GM12878 (cell line): ENCODE data around the gene DHX30. TPM values are rescaled to one million over a fixed set of nuclear protein-coding genes. Genes with fewer than 3 reads are reported as not detected.
A peak's percentile ranks its signal among the peaks of the same experiment; 100 is the strongest.

ENCODE experiments used
- ATAC-seq: fragments of 200-7000 bp; cut with Tn5 transposase; 3 replicates; pipeline ENCODE4 v1.9.1; 2020; ENCODE audit warnings: mild to moderate bottlenecking, moderate library complexity
- BruUV-seq: library from RNA; stranded (reverse); fragments of 400-500 nt; replicated peaks from 2 replicates; lab custom pipeline; 2021; lab: Mats Ljungman, UMichigan
- CTCF ChIA-PET: fragments of 300-600 bp; sonication (Branson Sonifier 250); formaldehyde crosslinking; extraction: SDS; loops from one replicate; lab custom pipeline; 2021; ENCODE audit warnings: inconsistent platforms; lab: Yijun Ruan, JAX
- POLR2A ChIA-PET: fragments of 350-600 bp; formaldehyde crosslinking; extraction: SDS; loops from one replicate; lab custom pipeline; 2021; ENCODE audit warnings: inconsistent platforms; lab: Charles Lee
- RAD21 ChIA-PET: fragments of 300-600 bp; sonication (Branson Sonifier 250); formaldehyde crosslinking; loops from one replicate; lab custom pipeline; 2023; ENCODE audit warnings: antibody characterized with exemption; ENCODE audit not compliant: unreplicated experiment; lab: Charles Lee
- SMC1A ChIA-PET: fragments of 300-600 bp; sonication (Branson Sonifier 250); formaldehyde crosslinking; loops from one replicate; lab custom pipeline; 2023; ENCODE audit not compliant: unreplicated experiment, uncharacterized antibody; lab: Charles Lee
- DNase-seq: peaks from one replicate; pipeline ENCODE4 v3.0.0-alpha.2; 2011; ENCODE audit warnings: low read depth, low spot score
- FAIRE-seq: peaks from 3 replicates; lab custom pipeline; 2011; peaks lifted over from hg19 to GRCh38; lab: Jason Lieb, UNC
- H2AFZ ChIP-seq: 2 replicates; pipeline ENCODE4 v1.6.0; 2011; ENCODE audit warnings: low read depth, low read length, control low read depth; ENCODE audit not compliant: control insufficient read depth
- H3K27ac ChIP-seq: 2 replicates; pipeline ENCODE4 v1.5.1; 2011; ENCODE audit warnings: control low read depth; ENCODE audit not compliant: control insufficient read depth, insufficient read depth
- H3K27me3 ChIP-seq, 2 experiments: replicated peaks in 1 of 2; 2 replicates each; pipeline versions ENCODE4 v1.6.0 to v1.6.1; 2011; ENCODE audit warnings: low read length in 1 of 2; ENCODE audit not compliant: control insufficient read depth in 2 of 2, insufficient read depth in 2 of 2
- H3K36me3 ChIP-seq, 2 experiments: 2 replicates each; pipeline ENCODE4 v1.5.1; 2011; ENCODE audit warnings: low read length in 1 of 2; ENCODE audit not compliant: control insufficient read depth in 2 of 2, insufficient read depth in 2 of 2
- H3K4me1 ChIP-seq: 2 replicates; pipeline ENCODE4 v1.6.1; 2011; ENCODE audit warnings: mild to moderate bottlenecking, low read length, moderate library complexity, mixed read lengths; ENCODE audit not compliant: control insufficient read depth, insufficient read depth
- H3K4me2 ChIP-seq: 2 replicates; pipeline ENCODE4 v1.6.0; 2011; ENCODE audit warnings: control low read depth; ENCODE audit not compliant: control insufficient read depth, insufficient read depth
- H3K4me3 ChIP-seq: fragments of 200-600 bp; sonication (generic); 2 replicates; pipeline ENCODE4 v1.5.1; 2016
- H3K79me2 ChIP-seq: 2 replicates; pipeline ENCODE4 v1.6.0; 2011; ENCODE audit warnings: low read length; ENCODE audit not compliant: control insufficient read depth, insufficient read depth
- H3K9ac ChIP-seq: 2 replicates; pipeline ENCODE4 v1.8.0; 2011; ENCODE audit warnings: low read length, control low read depth, mixed read lengths; ENCODE audit not compliant: control insufficient read depth, insufficient read depth
- H3K9me3 ChIP-seq: replicated peaks from 3 replicates; pipeline ENCODE4 v1.5.1; 2011; ENCODE audit warnings: mild to moderate bottlenecking, low read length; ENCODE audit not compliant: control insufficient read depth, insufficient read depth
- H4K20me1 ChIP-seq: 2 replicates; pipeline ENCODE4 v1.6.0; 2011; ENCODE audit not compliant: control insufficient read depth, insufficient read depth
- CBFB ChIP-seq: IDR thresholded peaks from 2 replicates; pipeline ENCODE4 v1.6.1; 2016; ENCODE audit warnings: antibody characterized with exemption, low read depth
- CBX5 ChIP-seq: sonication (generic); IDR thresholded peaks from 2 replicates; pipeline ENCODE4 v1.6.1; 2016; ENCODE audit warnings: low read depth, moderate library complexity, mild to moderate bottlenecking, inconsistent platforms
- CREB1 ChIP-seq: IDR thresholded peaks from 2 replicates; pipeline ENCODE4 v1.6.1; 2012; ENCODE audit warnings: low read depth, mild to moderate bottlenecking, inconsistent platforms
- CREM ChIP-seq: IDR thresholded peaks from 2 replicates; pipeline ENCODE4 v1.6.1; 2014; ENCODE audit warnings: antibody characterized with exemption, low read depth
- FOXK2 ChIP-seq: fragments of 450-650 bp; IDR thresholded peaks from 2 replicates; pipeline ENCODE4 v1.6.1; 2017; ENCODE audit warnings: mild to moderate bottlenecking, moderate library complexity
- GABPA ChIP-seq: IDR thresholded peaks from 2 replicates; pipeline ENCODE4 v1.6.1; 2014; ENCODE audit warnings: antibody characterized with exemption, low read depth, mild to moderate bottlenecking, inconsistent platforms
- HCFC1 ChIP-seq: fragments of 150-350 bp; IDR thresholded peaks from 2 replicates; pipeline ENCODE4 v1.6.1; 2014; ENCODE audit warnings: low read length
- HDAC6 ChIP-seq: fragments of 200-600 bp; sonication (generic); IDR thresholded peaks from one replicate; pipeline ENCODE4 v1.8.0; 2017; ENCODE audit warnings: antibody characterized with exemption; ENCODE audit not compliant: unreplicated experiment
- MLLT1 ChIP-seq: fragments of 450-650 bp; IDR thresholded peaks from 2 replicates; pipeline ENCODE4 v1.6.1; 2016; ENCODE audit warnings: mild to moderate bottlenecking
- MYC ChIP-seq: IDR thresholded peaks from 2 replicates; pipeline ENCODE4 v1.6.1; 2011; ENCODE audit warnings: mild to moderate bottlenecking, low read length, moderate library complexity, inconsistent platforms; ENCODE audit not compliant: insufficient read depth, insufficient replicate concordance, insufficient read length, severe bottlenecking
- NR2C1 ChIP-seq: fragments of 450-650 bp; IDR thresholded peaks from 2 replicates; pipeline ENCODE4 v1.6.1; 2017; ENCODE audit warnings: antibody characterized with exemption, mild to moderate bottlenecking, moderate library complexity
- RUNX3 ChIP-seq: IDR thresholded peaks from 2 replicates; pipeline ENCODE4 v1.6.1; 2012; ENCODE audit warnings: low read length, inconsistent platforms
- SRF ChIP-seq, 2 experiments: IDR thresholded peaks; 2 replicates each; pipeline ENCODE4 v1.6.1; 2011; ENCODE audit warnings: low read depth in 2 of 2, low read length in 2 of 2, mild to moderate bottlenecking in 1 of 2, moderate library complexity in 1 of 2
- TAF1 ChIP-seq: IDR thresholded peaks from 2 replicates; pipeline ENCODE4 v1.6.1; 2011; ENCODE audit warnings: mild to moderate bottlenecking, low read depth, low read length, borderline replicate concordance
- TCF12 ChIP-seq: IDR thresholded peaks from 2 replicates; pipeline ENCODE4 v1.6.1; 2011; ENCODE audit warnings: low read depth, mild to moderate bottlenecking, low read length
- WGBS: methylation state at CpG from one replicate; pipeline ENCODE4 v1.1.6; 2016; ENCODE audit warnings: low lambda C conversion rate; ENCODE audit not compliant: insufficient replicate concordance, insufficient coverage; ENCODE audit errors: missing lambda C conversion rate; 5-methylcytosine and 5-hydroxymethylcytosine counted together
- in situ Hi-C: fragments of 300-500 bp; cut with MboI; formaldehyde crosslinking; loops from 9 replicates; pipeline ENCODE4 v1.14.3; 2018; ENCODE audit warnings: mixed read lengths
- intact Hi-C: fragments of 100-400 bp; cut with micrococcal nuclease; formaldehyde crosslinking; loops from one replicate; pipeline ENCODE4 v1.14.2; 2022; ENCODE audit not compliant: unreplicated experiment
- polyA plus RNA-seq, 11 experiments: library from polyadenylated mRNA; depleted of rRNA in 4 of 11; unstranded in 6 of 11; stranded (reverse) in 5 of 11; fragments of >200 nt; fragmentation: Nextera tagmentation in 4 of 11; fragmentation: Illumina TruSeq in 1 of 11; extraction: Ambion mirVana in 4 of 11; extraction: Trizol in 1 of 11; gene quantifications; 1 replicate in 1 of 11; 2 replicates in 10 of 11; pipeline versions ENCODE4 v1.2.1 to v1.2.3, GENCODE V29; 2011 to 2016; ENCODE audit warnings: inconsistent platforms in 2 of 11, missing spikeins in 2 of 11, low read depth in 1 of 11
- total RNA-seq, 4 experiments: library from RNA; depleted of rRNA in 3 of 4; stranded (reverse); fragments of >200 nt in 3 of 4; fragmentation: Illumina TruSeq in 1 of 4; extraction: Trizol in 1 of 4; gene quantifications; 2 replicates each; pipeline versions ENCODE4 v1.2.1 to v1.2.3, GENCODE V29; 2013 to 2021
- TF ChIP-seq, protein P1 (sequence below): fragments of 150-350 bp; IDR thresholded peaks from 2 replicates; pipeline ENCODE4 v1.6.1; 2016; ENCODE audit warnings: low read depth, low read length
- TF ChIP-seq, protein P2 (sequence below): fragments of 450-650 bp; IDR thresholded peaks from 2 replicates; pipeline ENCODE4 v1.6.1; 2017; ENCODE audit warnings: low read depth, mild to moderate bottlenecking, moderate library complexity

Gene DHX30
- total and polyA plus RNA-seq, 10 of the 15 experiments (the other 5 are each of a cell fraction or from before 2014, with no cell fraction given), result 9.5 to 75.3 (median 47.8) TPM

DNA sequence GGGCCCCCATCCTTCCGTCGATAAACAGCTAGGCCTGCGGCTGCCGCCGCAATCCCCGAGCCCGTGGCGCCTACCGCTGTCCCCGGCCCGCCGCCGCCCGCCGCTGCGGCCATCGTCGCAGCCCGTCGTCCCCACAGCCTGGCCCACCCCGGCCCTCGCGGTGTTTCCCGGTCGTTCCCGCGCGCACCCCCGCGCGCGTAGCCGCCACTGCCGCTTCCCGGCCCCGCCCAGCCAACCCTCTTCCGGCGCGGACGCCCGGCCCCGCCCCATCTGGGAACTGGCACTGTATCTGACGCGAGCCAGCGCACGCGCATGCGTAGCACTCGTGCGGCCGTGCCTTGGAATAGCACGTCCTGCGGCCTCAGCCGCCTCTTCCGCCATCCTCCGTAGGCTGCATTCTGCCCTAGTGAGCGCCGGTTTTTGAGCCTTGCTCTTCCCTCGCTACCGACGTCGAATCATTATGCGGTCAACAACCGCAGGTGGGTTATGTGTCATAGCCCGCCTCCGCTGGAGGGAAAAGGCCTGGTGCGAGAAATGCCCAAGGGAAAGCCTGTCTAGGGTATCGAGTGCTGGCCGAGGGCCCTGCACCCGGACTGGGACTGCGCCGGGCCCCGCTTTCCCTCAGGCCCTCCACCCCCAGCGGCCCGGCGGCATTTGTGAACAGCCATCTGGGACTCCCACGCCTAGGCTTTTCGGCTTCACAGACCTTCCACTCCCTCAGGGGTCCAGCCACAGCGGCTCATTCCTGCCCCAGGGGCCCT lies 21.1 kb upstream of the DHX30 start, which contains the start of gene SMARCC1:
Gene SMARCC1, minus strand, starts transcription at position 209 of the 761 bp plus-strand sequence. Its CDS starts 96 bp downstream, at position 113.
- Histone ChIP-seq H3K4me1 (peaks cover 5% of the 10 kb centered on the region), H3K4me3 (peak within 1 kb of the TSS; percentile 94), H3K27ac (peak within 1 kb of the TSS; percentile 97), H3K9me3 (no peaks in the 10 kb centered on the region), H3K4me2 (peak within 1 kb of the TSS; percentile 99), H4K20me1 (no peaks in the 10 kb centered on the region), H3K9ac (peak within 1 kb of the TSS; percentile 95), H2AFZ (peak within 1 kb of the TSS; percentile 87), H3K36me3 (peaks cover 0 to 3% of the 10 kb centered on the region in 2 experiments; a peak in 1 of 4 replicates), H3K27me3 (no peaks in the 10 kb centered on the region), H3K79me2 (peaks cover 51% of the 10 kb centered on the region)
- in situ Hi-C loops, result no loop called here
- POLR2A ChIA-PET, result interaction anchor here (0.6 to 1.2 kb wide), 3 partner anchors 35 to 266 kb away, joined by 3 to 4 read pairs (median 3); no protein-coding TSS in a partner anchor
- RAD21 ChIA-PET, result interaction anchor here (2.8 kb wide), 1 partner anchor 40 kb away, joined by 13 read pairs; no protein-coding TSS in a partner anchor
- intact Hi-C loops, result loop anchor here (5.0 kb wide), 1 partner anchor 40 kb away; no protein-coding TSS in a partner anchor
- BruUV-seq, result TSS peak; percentile 96
- CTCF ChIA-PET, result interaction anchor here (1.0 kb wide), 1 partner anchor 360 kb away, joined by 3 read pairs; no protein-coding TSS in a partner anchor
- SMC1A ChIA-PET, result interaction anchor here (1.3 kb wide), 1 partner anchor 11 kb away, joined by 3 read pairs; no protein-coding TSS in a partner anchor
- peak; percentile 94 for DNase-seq
- peak; percentile 75 for FAIRE-seq
- peak; percentile 86 for ATAC-seq
- WGBS, result 1% methylated on average over 52 of the region's 79 CpGs
- TF ChIP-seq RUNX3, result peak; percentile 98
- TF ChIP-seq NR2C1, result no peak
- no peak for TF ChIP-seq FOXK2
- TF ChIP-seq, protein P1, sequence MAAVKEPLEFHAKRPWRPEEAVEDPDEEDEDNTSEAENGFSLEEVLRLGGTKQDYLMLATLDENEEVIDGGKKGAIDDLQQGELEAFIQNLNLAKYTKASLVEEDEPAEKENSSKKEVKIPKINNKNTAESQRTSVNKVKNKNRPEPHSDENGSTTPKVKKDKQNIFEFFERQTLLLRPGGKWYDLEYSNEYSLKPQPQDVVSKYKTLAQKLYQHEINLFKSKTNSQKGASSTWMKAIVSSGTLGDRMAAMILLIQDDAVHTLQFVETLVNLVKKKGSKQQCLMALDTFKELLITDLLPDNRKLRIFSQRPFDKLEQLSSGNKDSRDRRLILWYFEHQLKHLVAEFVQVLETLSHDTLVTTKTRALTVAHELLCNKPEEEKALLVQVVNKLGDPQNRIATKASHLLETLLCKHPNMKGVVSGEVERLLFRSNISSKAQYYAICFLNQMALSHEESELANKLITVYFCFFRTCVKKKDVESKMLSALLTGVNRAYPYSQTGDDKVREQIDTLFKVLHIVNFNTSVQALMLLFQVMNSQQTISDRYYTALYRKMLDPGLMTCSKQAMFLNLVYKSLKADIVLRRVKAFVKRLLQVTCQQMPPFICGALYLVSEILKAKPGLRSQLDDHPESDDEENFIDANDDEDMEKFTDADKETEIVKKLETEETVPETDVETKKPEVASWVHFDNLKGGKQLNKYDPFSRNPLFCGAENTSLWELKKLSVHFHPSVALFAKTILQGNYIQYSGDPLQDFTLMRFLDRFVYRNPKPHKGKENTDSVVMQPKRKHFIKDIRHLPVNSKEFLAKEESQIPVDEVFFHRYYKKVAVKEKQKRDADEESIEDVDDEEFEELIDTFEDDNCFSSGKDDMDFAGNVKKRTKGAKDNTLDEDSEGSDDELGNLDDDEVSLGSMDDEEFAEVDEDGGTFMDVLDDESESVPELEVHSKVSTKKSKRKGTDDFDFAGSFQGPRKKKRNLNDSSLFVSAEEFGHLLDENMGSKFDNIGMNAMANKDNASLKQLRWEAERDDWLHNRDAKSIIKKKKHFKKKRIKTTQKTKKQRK, result no peak
- TF ChIP-seq TCF12, result 0 out of 2 replicates have a peak, but pooled peaks have one; percentile 58
- peak; percentile 89 for TF ChIP-seq CREM
- TF ChIP-seq, protein P2, sequence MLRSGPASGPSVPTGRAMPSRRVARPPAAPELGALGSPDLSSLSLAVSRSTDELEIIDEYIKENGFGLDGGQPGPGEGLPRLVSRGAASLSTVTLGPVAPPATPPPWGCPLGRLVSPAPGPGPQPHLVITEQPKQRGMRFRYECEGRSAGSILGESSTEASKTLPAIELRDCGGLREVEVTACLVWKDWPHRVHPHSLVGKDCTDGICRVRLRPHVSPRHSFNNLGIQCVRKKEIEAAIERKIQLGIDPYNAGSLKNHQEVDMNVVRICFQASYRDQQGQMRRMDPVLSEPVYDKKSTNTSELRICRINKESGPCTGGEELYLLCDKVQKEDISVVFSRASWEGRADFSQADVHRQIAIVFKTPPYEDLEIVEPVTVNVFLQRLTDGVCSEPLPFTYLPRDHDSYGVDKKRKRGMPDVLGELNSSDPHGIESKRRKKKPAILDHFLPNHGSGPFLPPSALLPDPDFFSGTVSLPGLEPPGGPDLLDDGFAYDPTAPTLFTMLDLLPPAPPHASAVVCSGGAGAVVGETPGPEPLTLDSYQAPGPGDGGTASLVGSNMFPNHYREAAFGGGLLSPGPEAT, result peak; percentile 94
- peak; percentile 74 for TF ChIP-seq CREB1
- no peak for TF ChIP-seq CBX5
- peak; percentile 97 for TF ChIP-seq MLLT1
- no peak for TF ChIP-seq GABPA
- no peak for TF ChIP-seq MYC
- peak in 1 of 2 experiments; percentile 21; a peak in 1 of 4 replicates for TF ChIP-seq SRF (IDR thresholded peaks at IDR 0.05; ENCODE audit: low read depth in 2 of 2, low read length in 2 of 2)
- TF ChIP-seq CBFB, result peak; percentile 97
- peak; percentile 14 for TF ChIP-seq HDAC6
- TF ChIP-seq TAF1, result peak; percentile 65; the same call in 1 of the 2 replicates
- peak; percentile 33; the same call in 1 of the 2 replicates for TF ChIP-seq HCFC1
